Activated CD4-positive, alpha-beta T cell treated with anti-CD3 and anti-CD28 coated beads, Interleukin-2, amount 10 ng/mL, durations not matched to agents 24 days and 14 days (primary cell): Measurements from ENCODE around the gene KCNA10. TPM values are rescaled to one million over a fixed set of nuclear protein-coding genes. Genes with fewer than 3 reads are reported as not detected.

Source experiments
- DNase-seq: peaks from one replicate; pipeline ENCODE4 v3.0.0; 2022
- H3K27ac Mint-ChIP-seq: one replicate; pipeline ENCODE4 v1.8.0; 2022; ENCODE audit warnings: mild to moderate bottlenecking, mixed read lengths
- H3K27me3 Mint-ChIP-seq: one replicate; pipeline ENCODE4 v1.8.0; 2022; ENCODE audit warnings: mixed read lengths
- H3K36me3 Mint-ChIP-seq: one replicate; pipeline ENCODE4 v1.8.0; 2022; ENCODE audit warnings: low read depth, mild to moderate bottlenecking, mixed read lengths
- H3K4me1 Mint-ChIP-seq: one replicate; pipeline ENCODE4 v1.8.0; 2021; ENCODE audit warnings: mixed read lengths
- H3K4me3 Mint-ChIP-seq: one replicate; pipeline ENCODE4 v1.8.0; 2022; ENCODE audit warnings: mild to moderate bottlenecking, moderate library complexity, mixed read lengths
- H3K9me3 Mint-ChIP-seq: one replicate; pipeline ENCODE4 v1.8.0; 2021; ENCODE audit warnings: mixed read lengths
- intact Hi-C: fragments of 100-400 bp; cut with micrococcal nuclease; formaldehyde crosslinking; loops from one replicate; pipeline ENCODE4 v1.15.1; 2023
- total RNA-seq: library from RNA; stranded (reverse); gene quantifications from 2 replicates; pipeline ENCODE4 v1.2.3, GENCODE V29; 2022

KCNA10 gene
- total RNA-seq, 1 donor from 2014 or later = not detected

- H3K27ac Mint-ChIP-seq = no peak overlapping the region
- H3K4me1 Mint-ChIP-seq = no peaks in the 10 kb centered on the region
- no peak overlapping the region for H3K4me3 Mint-ChIP-seq
- no peaks in the 10 kb centered on the region for H3K9me3 Mint-ChIP-seq
- H3K27me3 Mint-ChIP-seq = peaks cover 9% of the 10 kb centered on the region
- intact Hi-C loops = no loop called here
- H3K36me3 Mint-ChIP-seq = no peaks in the 10 kb centered on the region
- DNase-seq = no peak
Measured at GRCh38 chr1:110488161-110488560, 30.8 kb downstream of the KCNA10 start.

GRCh38 chr1:110487726-110488125, 31.2 kb downstream of the KCNA10 start:
- H3K4me1 Mint-ChIP-seq = no peaks in the 10 kb centered on the region
- H3K27me3 Mint-ChIP-seq = peaks cover 12% of the 10 kb centered on the region
- no peaks in the 10 kb centered on the region for H3K36me3 Mint-ChIP-seq
- H3K27ac Mint-ChIP-seq = no peak overlapping the region
- H3K4me3 Mint-ChIP-seq = no peak overlapping the region
- DNase-seq = no peak
- H3K9me3 Mint-ChIP-seq = no peaks in the 10 kb centered on the region
- intact Hi-C loops = no loop called here

- no peaks in the 10 kb centered on the region for H3K4me1 Mint-ChIP-seq
Measured at GRCh38 chr1:110485725-110486124, 33.2 kb downstream of the KCNA10 start.

GRCh38 chr1:110484801-110485200, 34.2 kb downstream of the KCNA10 start:
- Mint-ChIP-seq H3K4me1 (no peaks in the 10 kb centered on the region), H3K4me3 (no peak overlapping the region), H3K36me3 (no peaks in the 10 kb centered on the region), H3K9me3 (no peaks in the 10 kb centered on the region), H3K27me3 (peaks cover 18% of the 10 kb centered on the region), H3K27ac (no peak overlapping the region)
- no peak for DNase-seq
- intact Hi-C loops = no loop called here

More at GRCh38 chr1:110485725-110486124, 33.2 kb downstream of the KCNA10 start:
- no peak overlapping the region for H3K27ac Mint-ChIP-seq
- H3K9me3 Mint-ChIP-seq = no peaks in the 10 kb centered on the region
- no peaks in the 10 kb centered on the region for H3K36me3 Mint-ChIP-seq
- no peak overlapping the region for H3K4me3 Mint-ChIP-seq
- no peak for DNase-seq
- intact Hi-C loops = no loop called here
- peaks cover 18% of the 10 kb centered on the region for H3K27me3 Mint-ChIP-seq

- Mint-ChIP-seq H3K27me3 (peaks cover 18% of the 10 kb centered on the region), H3K27ac (no peak overlapping the region), H3K4me3 (no peak overlapping the region), H3K4me1 (no peaks in the 10 kb centered on the region), H3K36me3 (no peaks in the 10 kb centered on the region), H3K9me3 (no peaks in the 10 kb centered on the region)
- intact Hi-C loops = no loop called here
- DNase-seq = no peak
Measured at GRCh38 chr1:110483308-110483685, 35.7 kb downstream of the KCNA10 start.

- Mint-ChIP-seq H3K4me1 (no peaks in the 10 kb centered on the region), H3K36me3 (no peaks in the 10 kb centered on the region), H3K4me3 (no peak overlapping the region), H3K9me3 (no peaks in the 10 kb centered on the region), H3K27me3 (peaks cover 18% of the 10 kb centered on the region), H3K27ac (no peak overlapping the region)
- DNase-seq = no peak
- intact Hi-C loops = no loop called here
Measured at GRCh38 chr1:110482662-110483307, 36.2 kb downstream of the KCNA10 start.

GRCh38 chr1:110481968-110482623, 36.9 kb downstream of the KCNA10 start:
- no peak overlapping the region for H3K27ac Mint-ChIP-seq
- no peak for DNase-seq
- no peak overlapping the region for H3K4me3 Mint-ChIP-seq
- intact Hi-C loops = no loop called here
- H3K4me1 Mint-ChIP-seq = no peaks in the 10 kb centered on the region
- no peaks in the 10 kb centered on the region for H3K36me3 Mint-ChIP-seq
- no peaks in the 10 kb centered on the region for H3K9me3 Mint-ChIP-seq
- H3K27me3 Mint-ChIP-seq = peaks cover 18% of the 10 kb centered on the region

GRCh38 chr1:110480356-110481096, 38.4 kb downstream of the KCNA10 start:
- H3K4me1 Mint-ChIP-seq = no peaks in the 10 kb centered on the region
- H3K9me3 Mint-ChIP-seq = no peaks in the 10 kb centered on the region
- H3K4me3 Mint-ChIP-seq = no peak overlapping the region
- intact Hi-C loops = no loop called here
- DNase-seq = no peak
- H3K27me3 Mint-ChIP-seq = peaks cover 18% of the 10 kb centered on the region
- no peak overlapping the region for H3K27ac Mint-ChIP-seq
- no peaks in the 10 kb centered on the region for H3K36me3 Mint-ChIP-seq

- no peak for DNase-seq
- Mint-ChIP-seq H3K27me3 (peaks cover 16% of the 10 kb centered on the region), H3K36me3 (no peaks in the 10 kb centered on the region), H3K4me3 (no peak overlapping the region), H3K4me1 (no peaks in the 10 kb centered on the region), H3K27ac (no peak overlapping the region), H3K9me3 (no peaks in the 10 kb centered on the region)
- intact Hi-C loops = no loop called here
Measured at GRCh38 chr1:110478886-110479285, 40.1 kb downstream of the KCNA10 start.

GRCh38 chr1:110477967-110478640, 40.9 kb downstream of the KCNA10 start:
- intact Hi-C loops = no loop called here
- no peaks in the 10 kb centered on the region for H3K4me1 Mint-ChIP-seq
- H3K27ac Mint-ChIP-seq = no peak overlapping the region

GRCh38 chr1:110477445-110477957, 41.5 kb downstream of the KCNA10 start:
- intact Hi-C loops = no loop called here
- no peak for DNase-seq
- H3K36me3 Mint-ChIP-seq = no peaks in the 10 kb centered on the region
- no peaks in the 10 kb centered on the region for H3K4me1 Mint-ChIP-seq
- no peaks in the 10 kb centered on the region for H3K9me3 Mint-ChIP-seq
- H3K4me3 Mint-ChIP-seq = no peak overlapping the region
- H3K27me3 Mint-ChIP-seq = peaks cover 7% of the 10 kb centered on the region
- H3K27ac Mint-ChIP-seq = no peak overlapping the region

More at GRCh38 chr1:110477967-110478640, 40.9 kb downstream of the KCNA10 start:
- no peak for DNase-seq
- peaks cover 10% of the 10 kb centered on the region for H3K27me3 Mint-ChIP-seq
- H3K9me3 Mint-ChIP-seq = no peaks in the 10 kb centered on the region
- no peaks in the 10 kb centered on the region for H3K36me3 Mint-ChIP-seq
- no peak overlapping the region for H3K4me3 Mint-ChIP-seq

GRCh38 chr1:110477041-110477440, 41.9 kb downstream of the KCNA10 start:
- H3K4me1 Mint-ChIP-seq = no peaks in the 10 kb centered on the region
- no peak overlapping the region for H3K4me3 Mint-ChIP-seq
- H3K27me3 Mint-ChIP-seq = peaks cover 6% of the 10 kb centered on the region
- intact Hi-C loops = no loop called here
- no peaks in the 10 kb centered on the region for H3K36me3 Mint-ChIP-seq
- H3K9me3 Mint-ChIP-seq = no peaks in the 10 kb centered on the region
- DNase-seq = no peak
- no peak overlapping the region for H3K27ac Mint-ChIP-seq

- H3K27ac Mint-ChIP-seq = no peak overlapping the region
- no peaks in the 10 kb centered on the region for H3K9me3 Mint-ChIP-seq
- peaks cover 5% of the 10 kb centered on the region for H3K27me3 Mint-ChIP-seq
- no peak overlapping the region for H3K4me3 Mint-ChIP-seq
- H3K4me1 Mint-ChIP-seq = no peaks in the 10 kb centered on the region
- H3K36me3 Mint-ChIP-seq = no peaks in the 10 kb centered on the region
- no peak for DNase-seq
- intact Hi-C loops = no loop called here
Measured at GRCh38 chr1:110476028-110476765, 42.8 kb downstream of the KCNA10 start.
